ENCODE results near the gene CPNE4. TPM values are rescaled to one million over a fixed set of nuclear protein-coding genes. Genes with fewer than 3 reads are reported as not detected.

The CPNE4 gene
- total RNA-seq, 1 donor from 2014 or later, result 3.2 TPM

GRCh38 chr3:131655070-131655690, 379.6 kb downstream of the CPNE4 start:
- DNase-seq (ENCODE audit: extremely low spot score in 2 of 2), result no peak
- Histone ChIP-seq H3K27ac (no peak overlapping the region), H3K27me3 (no peaks in the 10 kb centered on the region), H3K4me1 (no peaks in the 10 kb centered on the region), H3K4me3 (no peak overlapping the region), H3K36me3 (no peaks in the 10 kb centered on the region), H3K9me3 (no peaks in the 10 kb centered on the region)
- intact Hi-C loops (cut with DNase I), result no loop called here
- no peak for TF ChIP-seq POLR2A (IDR thresholded peaks at IDR 0.05)

DNA sequence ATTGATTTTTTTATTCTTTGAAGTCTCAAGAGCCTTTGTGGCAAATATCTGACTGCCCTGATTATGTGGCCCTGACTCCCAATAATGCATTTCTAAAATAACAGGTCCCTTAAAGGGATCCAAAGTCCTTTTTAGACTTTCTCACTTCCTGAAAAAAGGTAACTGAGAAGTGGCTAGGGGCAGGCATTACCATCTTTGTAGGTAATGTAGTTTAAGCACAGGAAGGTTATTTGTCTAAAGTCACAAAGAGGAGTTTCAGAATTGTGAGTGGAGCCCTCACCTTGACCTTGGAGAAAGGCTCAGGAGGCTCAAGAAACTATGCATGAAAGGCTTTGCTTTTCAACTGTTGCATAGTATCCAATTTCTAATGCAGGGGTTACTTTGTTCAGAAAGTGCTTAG, 389.2 kb downstream of the CPNE4 start:
- Histone ChIP-seq H3K4me3 (no peak overlapping the region), H3K27me3 (no peaks in the 10 kb centered on the region), H3K36me3 (no peaks in the 10 kb centered on the region), H3K9me3 (no peaks in the 10 kb centered on the region), H3K27ac (no peak overlapping the region), H3K4me1 (no peaks in the 10 kb centered on the region)
- TF ChIP-seq POLR2A (IDR thresholded peaks at IDR 0.05) (no peak), POLR2AphosphoS5 (IDR thresholded peaks at IDR 0.05; ENCODE audit: insufficient read depth in 1 of 2, low read depth in 1 of 2) (no peak)
- TF ChIP-seq, protein P1, sequence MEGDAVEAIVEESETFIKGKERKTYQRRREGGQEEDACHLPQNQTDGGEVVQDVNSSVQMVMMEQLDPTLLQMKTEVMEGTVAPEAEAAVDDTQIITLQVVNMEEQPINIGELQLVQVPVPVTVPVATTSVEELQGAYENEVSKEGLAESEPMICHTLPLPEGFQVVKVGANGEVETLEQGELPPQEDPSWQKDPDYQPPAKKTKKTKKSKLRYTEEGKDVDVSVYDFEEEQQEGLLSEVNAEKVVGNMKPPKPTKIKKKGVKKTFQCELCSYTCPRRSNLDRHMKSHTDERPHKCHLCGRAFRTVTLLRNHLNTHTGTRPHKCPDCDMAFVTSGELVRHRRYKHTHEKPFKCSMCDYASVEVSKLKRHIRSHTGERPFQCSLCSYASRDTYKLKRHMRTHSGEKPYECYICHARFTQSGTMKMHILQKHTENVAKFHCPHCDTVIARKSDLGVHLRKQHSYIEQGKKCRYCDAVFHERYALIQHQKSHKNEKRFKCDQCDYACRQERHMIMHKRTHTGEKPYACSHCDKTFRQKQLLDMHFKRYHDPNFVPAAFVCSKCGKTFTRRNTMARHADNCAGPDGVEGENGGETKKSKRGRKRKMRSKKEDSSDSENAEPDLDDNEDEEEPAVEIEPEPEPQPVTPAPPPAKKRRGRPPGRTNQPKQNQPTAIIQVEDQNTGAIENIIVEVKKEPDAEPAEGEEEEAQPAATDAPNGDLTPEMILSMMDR (IDR thresholded peaks at IDR 0.05), result no peak
- intact Hi-C loops (cut with DNase I), result no loop called here
- no peak for DNase-seq (ENCODE audit: extremely low spot score in 2 of 2)

DNA sequence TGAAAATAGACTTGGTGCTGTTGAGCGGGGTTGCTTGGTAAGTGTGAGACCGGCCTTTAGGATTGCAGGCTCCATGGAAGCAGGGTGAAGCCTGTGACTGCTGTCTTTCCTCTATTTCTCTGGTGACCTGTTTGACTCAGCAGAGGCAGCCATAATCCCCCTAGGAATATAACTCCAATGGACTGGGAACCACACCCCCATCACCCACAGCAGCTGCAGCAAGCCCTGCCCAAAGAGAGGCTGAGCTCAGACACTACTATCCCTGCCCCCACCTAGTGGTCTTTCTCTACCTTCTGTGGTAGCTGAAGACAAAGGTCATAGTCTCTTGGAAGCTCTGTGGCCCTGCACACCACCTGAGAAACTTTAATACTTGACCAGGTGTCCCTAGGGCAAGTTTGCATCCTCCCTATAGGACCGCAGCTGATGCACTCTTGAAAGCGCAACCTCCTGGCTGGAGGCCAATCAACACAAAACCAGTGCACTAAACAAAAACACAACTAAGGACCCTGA, 398.5 kb downstream of the CPNE4 start:
- Histone ChIP-seq H3K4me1 (no peaks in the 10 kb centered on the region), H3K27ac (no peak overlapping the region), H3K27me3 (no peaks in the 10 kb centered on the region), H3K9me3 (no peaks in the 10 kb centered on the region), H3K36me3 (no peaks in the 10 kb centered on the region), H3K4me3 (no peak overlapping the region)
- intact Hi-C loops (cut with DNase I), result no loop called here
- TF ChIP-seq, protein P1 (IDR thresholded peaks at IDR 0.05), result no peak
- TF ChIP-seq POLR2AphosphoS5 (IDR thresholded peaks at IDR 0.05; ENCODE audit: insufficient read depth in 1 of 2, low read depth in 1 of 2) (no peak), POLR2A (IDR thresholded peaks at IDR 0.05) (no peak)
- DNase-seq (ENCODE audit: extremely low spot score in 2 of 2), result no peak

DNA sequence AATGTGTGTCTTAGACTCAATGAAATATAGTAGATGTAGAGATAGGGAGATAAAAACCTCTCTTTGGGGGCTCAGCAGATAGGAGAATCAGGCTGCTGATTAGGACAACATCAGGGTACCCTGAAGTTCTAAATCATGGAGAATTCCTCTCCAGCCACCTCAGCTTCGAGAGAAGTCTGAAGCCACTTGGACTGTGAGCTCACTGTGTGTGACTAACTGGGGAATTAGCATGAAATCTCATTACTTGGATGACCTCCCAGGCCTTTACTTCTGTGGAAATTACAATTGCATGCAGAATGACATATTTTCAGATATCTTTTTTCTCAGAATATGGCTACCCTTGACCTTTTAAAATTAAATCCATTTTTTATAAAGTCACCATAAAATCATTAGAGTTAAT, 404.0 kb downstream of the CPNE4 start:
- Histone ChIP-seq H3K27ac (no peak overlapping the region), H3K4me1 (no peaks in the 10 kb centered on the region), H3K4me3 (no peak overlapping the region), H3K36me3 (no peaks in the 10 kb centered on the region), H3K27me3 (no peaks in the 10 kb centered on the region), H3K9me3 (no peaks in the 10 kb centered on the region)
- no peak for DNase-seq (ENCODE audit: extremely low spot score in 2 of 2)
- intact Hi-C loops (cut with DNase I), result no loop called here
- TF ChIP-seq, protein P1 (IDR thresholded peaks at IDR 0.05), result no peak
- no peak for TF ChIP-seq POLR2A (IDR thresholded peaks at IDR 0.05)
- TF ChIP-seq POLR2AphosphoS5 (IDR thresholded peaks at IDR 0.05; ENCODE audit: insufficient read depth in 1 of 2, low read depth in 1 of 2), result no peak

DNA sequence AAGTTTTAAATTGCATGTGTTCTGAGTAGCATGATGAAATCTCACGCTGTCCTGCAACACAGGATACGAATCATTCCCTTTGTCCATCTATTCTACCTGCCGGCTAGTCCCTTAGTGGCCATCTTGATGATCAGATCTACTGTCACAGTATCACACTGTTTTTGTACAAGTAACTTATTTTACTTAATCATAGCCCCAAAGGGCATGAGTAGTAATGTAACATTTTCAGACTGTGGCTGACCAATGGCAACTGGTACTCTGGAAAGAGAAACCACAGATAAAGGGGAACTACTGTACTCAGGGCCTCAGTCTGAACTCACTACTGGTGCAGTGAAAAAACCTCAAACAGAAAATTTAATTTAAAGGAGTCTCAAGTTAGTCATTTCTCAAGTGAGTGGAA, 404.7 kb downstream of the CPNE4 start:
- TF ChIP-seq, protein P1 (IDR thresholded peaks at IDR 0.05), result no peak
- TF ChIP-seq POLR2AphosphoS5 (IDR thresholded peaks at IDR 0.05; ENCODE audit: insufficient read depth in 1 of 2, low read depth in 1 of 2) (no peak), POLR2A (IDR thresholded peaks at IDR 0.05) (no peak)
- H3K36me3 ChIP-seq, result no peaks in the 10 kb centered on the region

More for the DNA sequence above, 404.7 kb downstream of the CPNE4 start:
- H3K4me3 ChIP-seq, result no peak overlapping the region
- no peak overlapping the region for H3K27ac ChIP-seq
- H3K27me3 ChIP-seq, result no peaks in the 10 kb centered on the region
- H3K9me3 ChIP-seq, result no peaks in the 10 kb centered on the region
- H3K4me1 ChIP-seq, result no peaks in the 10 kb centered on the region
- DNase-seq (ENCODE audit: extremely low spot score in 2 of 2), result no peak
- intact Hi-C loops (cut with DNase I), result no loop called here

All from vagina (tissue), 2 donors.